Posterior cingulate gyrus (tissue), 11 donors: ENCODE results near the gene SPIRE1.

Source experiments
- DNase-seq, 10 donors: peaks; one replicate each; pipeline versions ENCODE4 v3.0.0 to v3.0.0-alpha.2; 2020 to 2021; ENCODE audit warnings: mixed read lengths in 3 of 10
- intact Hi-C: fragments of 100-400 bp; cut with DNase I; formaldehyde crosslinking; loops from one replicate; pipeline ENCODE4 v1.15.1; 2023

The SPIRE1 gene

DNA sequence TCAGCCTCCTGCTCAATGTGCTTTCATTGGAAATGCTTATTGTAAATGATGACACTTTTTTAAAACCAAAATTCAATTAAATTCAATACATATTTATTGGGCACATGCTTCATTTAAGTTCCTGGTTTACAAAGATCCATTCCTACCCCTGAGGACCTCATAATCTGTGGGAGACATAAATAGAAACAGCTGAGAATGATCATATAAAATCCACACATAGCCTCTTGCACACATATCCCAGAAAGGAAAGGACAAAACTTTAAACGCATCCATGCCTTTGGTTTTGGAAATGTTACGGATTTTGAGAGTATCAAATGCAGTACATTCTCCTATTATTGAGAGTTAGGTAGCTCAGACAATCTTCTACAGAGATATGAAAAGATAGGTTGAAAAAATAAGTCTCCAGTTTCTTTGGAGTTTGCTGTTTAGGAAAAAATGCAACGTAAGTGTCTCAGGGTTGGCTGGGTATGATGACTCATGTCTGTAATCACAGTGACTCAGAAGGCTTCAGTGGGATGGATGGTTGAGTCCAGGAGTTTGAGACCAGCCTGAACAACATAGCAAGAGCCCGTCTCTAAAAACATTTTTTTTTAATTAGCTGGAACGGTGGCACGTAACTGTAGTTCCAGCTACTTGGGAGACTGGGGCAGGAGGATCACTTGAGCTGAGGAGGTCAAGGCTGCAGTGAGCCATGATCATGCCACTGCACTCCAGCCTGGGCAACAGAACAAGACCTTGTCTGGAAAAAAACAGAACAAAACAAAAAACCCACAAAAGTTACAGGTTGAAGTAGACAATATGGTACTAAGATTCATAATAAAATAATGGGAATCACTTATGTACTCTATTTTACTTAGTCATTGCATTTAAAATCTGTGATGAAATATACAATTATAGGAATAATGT lies 254.1 kb downstream of the SPIRE1 start:
- intact Hi-C loops = no loop called here
- DNase-seq = no peak

DNA sequence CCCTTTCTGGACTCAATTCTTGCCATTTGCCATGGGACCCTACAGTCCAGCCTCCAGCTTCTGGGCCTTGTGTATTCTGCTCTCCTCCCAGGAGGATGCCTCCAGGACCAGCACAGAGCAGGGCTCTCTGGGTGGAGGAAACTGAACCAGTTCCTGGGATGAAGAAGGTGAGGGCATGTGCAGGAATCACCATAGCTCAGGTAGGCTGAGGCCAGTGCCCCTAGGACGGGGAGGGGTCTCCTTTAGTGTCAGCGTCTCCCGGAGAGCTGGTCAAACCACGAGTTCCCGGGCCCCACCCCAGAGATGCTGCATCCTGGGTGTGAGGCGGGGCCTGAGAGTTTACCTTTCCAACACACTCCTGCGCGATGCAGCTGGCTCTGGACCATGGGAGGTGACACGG lies 256.0 kb downstream of the SPIRE1 start:
- intact Hi-C loops = no loop called here
- peak in 1 of 10 donors; percentile 46 for DNase-seq

DNA sequence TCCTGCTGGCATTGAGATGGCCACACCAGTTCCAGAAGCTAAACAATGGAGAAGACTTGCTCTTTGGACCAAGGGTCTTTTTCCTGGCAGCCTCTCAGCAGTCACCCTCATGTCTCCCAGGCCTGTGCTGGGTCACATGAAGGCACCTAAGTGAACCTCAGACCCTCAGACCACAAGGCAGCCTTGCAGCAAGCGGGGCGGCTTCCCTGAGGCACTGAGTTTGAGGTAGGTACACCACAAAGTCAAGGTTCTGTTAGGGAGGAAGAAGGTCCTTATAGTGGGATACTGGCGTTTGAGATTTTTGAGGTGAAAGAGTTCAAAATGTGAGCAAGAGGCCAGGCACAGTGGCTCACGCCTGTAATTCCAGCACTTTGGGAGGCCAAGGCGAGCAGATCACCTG lies 258.7 kb downstream of the SPIRE1 start:
- intact Hi-C loops = no loop called here
- no peak for DNase-seq

DNA sequence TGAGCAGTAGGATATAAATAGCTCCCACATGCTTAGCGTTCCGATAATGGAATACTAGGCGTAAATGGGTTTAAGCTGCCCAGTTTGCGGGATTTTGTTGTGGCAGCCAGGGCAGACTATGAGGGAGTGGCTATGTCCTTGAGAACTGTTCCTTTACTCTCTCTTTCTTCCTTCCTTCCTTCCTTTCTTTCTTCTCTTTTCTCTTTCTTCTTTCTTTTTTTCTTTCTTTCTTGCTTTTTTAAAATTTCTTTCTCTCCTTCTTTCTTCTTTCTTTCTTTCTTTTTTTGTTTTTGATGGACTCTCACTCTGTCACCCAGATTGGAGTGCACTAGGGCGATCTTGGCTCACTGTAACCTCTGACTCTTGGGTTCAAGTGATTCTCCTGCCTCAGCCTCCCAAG lies 259.3 kb downstream of the SPIRE1 start:
- intact Hi-C loops = no loop called here
- DNase-seq = no peak

DNA sequence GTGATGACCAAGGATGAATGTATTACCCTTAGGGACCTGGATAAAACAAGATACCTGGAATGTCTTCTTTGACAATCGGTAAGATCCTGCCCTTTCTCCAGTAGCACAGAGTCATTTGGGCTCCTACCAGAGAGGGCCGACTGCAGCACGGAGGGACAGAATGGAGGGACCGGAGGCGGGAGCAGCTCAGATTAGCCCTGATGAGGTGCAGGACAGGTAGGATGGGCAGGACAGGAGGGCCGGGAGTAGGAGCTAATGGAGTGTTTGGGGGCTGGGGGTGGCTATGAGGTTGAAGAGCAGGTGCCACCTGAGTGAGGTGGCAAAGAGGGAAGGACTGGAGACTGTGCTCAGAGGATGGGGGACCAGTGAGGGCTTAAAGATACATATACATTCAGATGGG lies 260.1 kb downstream of the SPIRE1 start:
- intact Hi-C loops = no loop called here
- no peak for DNase-seq

DNA sequence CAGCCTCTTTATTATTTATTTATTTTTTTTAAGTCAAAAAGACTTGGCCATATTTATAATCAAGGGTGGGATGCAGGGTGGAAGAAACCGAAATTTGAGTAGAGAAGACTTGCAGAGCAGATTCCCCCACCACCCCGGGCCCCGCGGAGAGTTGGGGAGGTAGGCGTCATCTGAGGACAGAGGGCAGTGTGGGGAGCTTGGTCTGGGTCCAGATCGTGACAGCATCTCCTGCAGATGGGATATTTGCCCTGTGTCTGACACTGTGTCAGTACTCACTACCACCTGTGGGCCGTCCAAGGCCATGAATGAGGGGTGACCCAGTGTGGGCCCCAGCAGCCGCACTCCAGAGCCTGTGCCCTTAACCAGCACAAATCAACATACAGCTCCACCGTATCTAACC lies 260.7 kb downstream of the SPIRE1 start:
- intact Hi-C loops = no loop called here
- DNase-seq = no peak
